DND-41 (cell line): ENCODE results near the gene BBS7.

ENCODE experiments used
- ATAC-seq: fragments of 200-7000 bp; cut with Tn5 transposase; 3 replicates; pipeline ENCODE4 v1.9.1; 2021; ENCODE audit warnings: low read depth; ENCODE audit not compliant: insufficient read depth
- DNase-seq: peaks from one replicate; pipeline ENCODE4 v3.0.0-alpha.2; 2020
- H2AFZ ChIP-seq: 2 replicates; pipeline ENCODE4 v1.6.0; 2012; ENCODE audit warnings: low read depth, low read length
- H3K27ac ChIP-seq: 2 replicates; pipeline ENCODE4 v1.5.1; 2012; ENCODE audit warnings: low read length, inconsistent platforms
- H3K27me3 ChIP-seq: fragments of 200-600 bp; sonication (generic); 2 replicates; pipeline ENCODE4 v1.6.0; 2012; ENCODE audit warnings: low read length, mild to moderate bottlenecking, inconsistent platforms; ENCODE audit not compliant: insufficient read depth, poor library complexity
- H3K36me3 ChIP-seq: 2 replicates; pipeline ENCODE4 v1.5.1; 2012; ENCODE audit warnings: low read length, inconsistent platforms; ENCODE audit not compliant: insufficient read depth
- H3K4me1 ChIP-seq: 2 replicates; pipeline ENCODE4 v1.5.1; 2012; ENCODE audit warnings: mild to moderate bottlenecking, low read length; ENCODE audit not compliant: insufficient read depth
- H3K4me2 ChIP-seq: 2 replicates; pipeline ENCODE4 v1.6.0; 2012; ENCODE audit warnings: mild to moderate bottlenecking, moderate library complexity, low read length, inconsistent platforms; ENCODE audit not compliant: insufficient read depth
- H3K4me3 ChIP-seq, 2 experiments: fragments of 200-600 bp in 1 of 2; shearing (Covaris generic) in 1 of 2; 2 replicates each; pipeline ENCODE4 v1.5.1; 2012 to 2016; ENCODE audit warnings: inconsistent platforms in 2 of 2, low read length in 2 of 2, mild to moderate bottlenecking in 2 of 2, low read depth in 1 of 2, moderate library complexity in 1 of 2
- H3K79me2 ChIP-seq: 2 replicates; pipeline ENCODE4 v1.6.0; 2012; ENCODE audit warnings: low read length, inconsistent platforms; ENCODE audit not compliant: insufficient read depth
- H3K9ac ChIP-seq: 2 replicates; pipeline ENCODE4 v1.6.0; 2012; ENCODE audit warnings: low read depth, mild to moderate bottlenecking, inconsistent platforms, low read length, moderate library complexity
- H3K9me3 ChIP-seq: 2 replicates; pipeline ENCODE4 v1.5.1; 2012; ENCODE audit warnings: low read length, moderate library complexity, mild to moderate bottlenecking, inconsistent platforms; ENCODE audit not compliant: insufficient read depth, severe bottlenecking
- H4K20me1 ChIP-seq: 2 replicates; pipeline ENCODE4 v1.6.0; 2012; ENCODE audit warnings: low read length; ENCODE audit not compliant: insufficient read depth
- EZH2 ChIP-seq: IDR thresholded peaks from 3 replicates; pipeline ENCODE4 v1.6.1; 2012; ENCODE audit warnings: borderline replicate concordance, low read depth, mild to moderate bottlenecking, moderate library complexity, low read length, inconsistent platforms; ENCODE audit not compliant: severe bottlenecking
- TF ChIP-seq, protein P1 (sequence below): IDR thresholded peaks from 2 replicates; pipeline ENCODE4 v1.5.1; 2012; ENCODE audit warnings: borderline replicate concordance, low read length, moderate library complexity, mild to moderate bottlenecking; ENCODE audit not compliant: poor library complexity, severe bottlenecking; ENCODE audit errors: extremely low read depth

Gene BBS7

DNA sequence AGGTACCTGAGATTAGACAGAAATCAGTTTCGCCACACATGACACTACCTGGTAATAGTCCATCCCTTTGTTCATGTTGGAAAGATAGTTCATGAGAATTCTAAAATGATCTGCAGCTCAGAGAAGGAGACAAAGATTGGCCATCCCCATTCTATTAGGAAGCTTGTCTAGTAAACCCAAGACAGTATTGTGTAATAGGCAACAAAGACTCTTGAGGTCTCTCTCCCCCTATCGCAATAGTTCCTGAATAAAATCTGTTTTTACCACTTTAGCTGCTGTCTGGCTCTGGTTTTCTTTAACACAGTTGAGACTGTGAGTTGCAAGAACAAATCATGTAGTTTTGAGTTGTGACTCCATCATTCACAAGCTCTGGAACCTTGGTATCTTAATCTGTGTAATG lies 14.8 kb upstream of the BBS7 start:
- Histone ChIP-seq H3K79me2 (no peaks in the 10 kb centered on the region), H3K27me3 (peaks cover 28% of the 10 kb centered on the region), H3K9me3 (no peaks in the 10 kb centered on the region), H2AFZ (no peak overlapping the region), H3K4me3 (no peak overlapping the region), H3K9ac (no peak overlapping the region), H3K27ac (no peak overlapping the region), H3K4me2 (no peak overlapping the region), H3K36me3 (no peaks in the 10 kb centered on the region), H4K20me1 (no peaks in the 10 kb centered on the region), H3K4me1 (no peaks in the 10 kb centered on the region)
- ATAC-seq (no peak), DNase-seq (no peak)
- TF ChIP-seq, protein P1, sequence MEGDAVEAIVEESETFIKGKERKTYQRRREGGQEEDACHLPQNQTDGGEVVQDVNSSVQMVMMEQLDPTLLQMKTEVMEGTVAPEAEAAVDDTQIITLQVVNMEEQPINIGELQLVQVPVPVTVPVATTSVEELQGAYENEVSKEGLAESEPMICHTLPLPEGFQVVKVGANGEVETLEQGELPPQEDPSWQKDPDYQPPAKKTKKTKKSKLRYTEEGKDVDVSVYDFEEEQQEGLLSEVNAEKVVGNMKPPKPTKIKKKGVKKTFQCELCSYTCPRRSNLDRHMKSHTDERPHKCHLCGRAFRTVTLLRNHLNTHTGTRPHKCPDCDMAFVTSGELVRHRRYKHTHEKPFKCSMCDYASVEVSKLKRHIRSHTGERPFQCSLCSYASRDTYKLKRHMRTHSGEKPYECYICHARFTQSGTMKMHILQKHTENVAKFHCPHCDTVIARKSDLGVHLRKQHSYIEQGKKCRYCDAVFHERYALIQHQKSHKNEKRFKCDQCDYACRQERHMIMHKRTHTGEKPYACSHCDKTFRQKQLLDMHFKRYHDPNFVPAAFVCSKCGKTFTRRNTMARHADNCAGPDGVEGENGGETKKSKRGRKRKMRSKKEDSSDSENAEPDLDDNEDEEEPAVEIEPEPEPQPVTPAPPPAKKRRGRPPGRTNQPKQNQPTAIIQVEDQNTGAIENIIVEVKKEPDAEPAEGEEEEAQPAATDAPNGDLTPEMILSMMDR: no peak
- no peak for TF ChIP-seq EZH2

DNA sequence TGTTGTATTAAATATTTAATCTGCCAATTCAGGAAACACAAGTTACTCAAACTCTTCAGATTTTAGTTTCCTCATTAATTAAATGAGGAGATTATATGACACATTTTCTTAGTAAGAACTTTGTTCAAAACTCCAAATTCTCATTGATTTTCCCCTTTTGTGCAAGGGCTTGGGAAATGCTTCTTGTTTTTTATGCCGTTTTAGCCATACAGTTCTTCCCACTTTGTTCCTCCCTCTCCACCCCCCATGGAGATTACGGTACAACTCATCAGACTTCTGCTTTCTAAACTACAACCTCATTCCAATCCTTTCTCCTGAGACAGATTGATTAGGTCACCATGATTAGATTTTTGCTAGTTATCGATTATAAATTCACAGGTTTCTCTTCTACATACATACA lies 10.9 kb upstream of the BBS7 start:
- H3K4me2 ChIP-seq: no peak overlapping the region
- ATAC-seq (no peak), DNase-seq (no peak)
- no peaks in the 10 kb centered on the region for H3K79me2 ChIP-seq
- H3K4me1 ChIP-seq: no peaks in the 10 kb centered on the region
- no peaks in the 10 kb centered on the region for H3K9me3 ChIP-seq
- no peaks in the 10 kb centered on the region for H3K36me3 ChIP-seq
- H3K27ac ChIP-seq: no peak overlapping the region
- H2AFZ ChIP-seq: no peak overlapping the region
- no peak overlapping the region for H3K9ac ChIP-seq
- H3K4me3 ChIP-seq: no peak overlapping the region
- peaks cover 31% of the 10 kb centered on the region for H3K27me3 ChIP-seq
- H4K20me1 ChIP-seq: no peaks in the 10 kb centered on the region
- TF ChIP-seq EZH2: no peak
- TF ChIP-seq, protein P1: no peak

DNA sequence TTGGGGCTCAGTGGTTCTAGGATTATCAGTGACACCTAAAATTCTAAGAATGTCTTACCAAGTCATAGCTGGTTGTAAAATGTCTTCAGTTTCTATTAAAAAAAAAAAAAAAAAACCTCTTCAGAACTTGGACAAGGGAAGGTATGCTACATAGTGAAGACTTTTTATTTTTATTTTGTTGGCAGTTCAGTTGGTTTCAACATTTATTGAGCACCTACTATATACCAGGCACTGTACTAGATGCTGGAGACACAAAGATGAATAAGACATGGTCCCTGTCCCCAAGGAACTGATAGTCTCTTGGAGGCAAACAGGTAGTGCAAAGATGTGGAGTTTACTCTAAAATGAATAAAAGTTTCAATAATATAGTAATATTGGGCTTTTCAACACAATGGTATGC lies 8.9 kb upstream of the BBS7 start:
- no peak for DNase-seq
- Histone ChIP-seq H4K20me1 (no peaks in the 10 kb centered on the region), H2AFZ (no peak overlapping the region), H3K79me2 (no peaks in the 10 kb centered on the region), H3K9me3 (no peaks in the 10 kb centered on the region), H3K9ac (no peak overlapping the region), H3K36me3 (no peaks in the 10 kb centered on the region), H3K4me2 (no peak overlapping the region), H3K4me1 (no peaks in the 10 kb centered on the region), H3K27ac (no peak overlapping the region), H3K4me3 (no peak overlapping the region), H3K27me3 (peaks cover 26% of the 10 kb centered on the region)
- TF ChIP-seq, protein P1: no peak
- ATAC-seq: no peak

DNA sequence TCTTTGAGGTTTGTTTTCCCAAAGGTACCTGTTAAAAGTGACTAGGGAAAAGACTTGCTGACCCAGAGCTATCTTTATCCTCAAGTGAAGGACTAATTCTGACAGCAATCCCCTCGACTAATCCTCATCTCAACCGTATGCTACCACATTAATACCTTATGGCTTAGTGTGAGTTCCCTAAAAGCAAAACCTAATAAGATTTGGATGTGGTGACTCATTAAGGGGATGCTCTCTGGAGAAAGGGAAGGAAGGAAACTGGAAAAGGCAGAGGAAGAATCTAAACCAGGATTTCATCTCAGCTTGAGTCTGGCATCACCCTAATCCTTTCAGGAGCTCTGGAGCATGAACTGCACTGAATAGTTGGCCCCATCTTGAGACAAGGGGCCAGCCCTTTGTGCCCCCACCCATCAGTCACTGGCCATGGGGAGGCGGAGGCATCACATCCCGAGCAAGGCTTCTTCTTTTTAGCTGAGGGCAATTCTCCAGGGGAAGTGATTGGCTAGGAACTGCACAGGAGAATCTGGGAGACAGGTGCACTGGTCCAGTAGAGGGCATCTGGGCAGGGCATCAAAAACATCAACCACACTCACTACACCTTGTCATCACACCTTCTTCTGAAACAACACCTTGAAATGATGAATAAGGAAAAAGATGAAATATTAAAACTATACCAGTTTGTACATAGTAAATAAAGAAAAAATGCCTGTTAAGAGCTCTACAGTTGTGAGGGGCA lies 6.9 kb upstream of the BBS7 start:
- H3K4me3 ChIP-seq: no peak overlapping the region
- TF ChIP-seq, protein P1: no peak
- no peak for TF ChIP-seq EZH2
- H2AFZ ChIP-seq: no peak overlapping the region
- ATAC-seq (no peak), DNase-seq (no peak)
- H3K9ac ChIP-seq: no peak overlapping the region
- no peaks in the 10 kb centered on the region for H3K79me2 ChIP-seq
- peaks cover 24% of the 10 kb centered on the region for H3K27me3 ChIP-seq
- no peak overlapping the region for H3K4me2 ChIP-seq
- no peaks in the 10 kb centered on the region for H3K9me3 ChIP-seq
- H3K36me3 ChIP-seq: no peaks in the 10 kb centered on the region
- H4K20me1 ChIP-seq: no peaks in the 10 kb centered on the region
- H3K4me1 ChIP-seq: no peaks in the 10 kb centered on the region
- no peak overlapping the region for H3K27ac ChIP-seq
